ENCODE data around the gene CORO7. TPM values are rescaled to one million over a fixed set of nuclear protein-coding genes. Genes with fewer than 3 reads are reported as not detected.
"Not testable (repeated sequence)": the region's sequence is repeated elsewhere in the genome, so short reads cannot be mapped to it uniquely, and the experiment has no call there.

Gene CORO7
- total and polyA plus RNA-seq, 10 donors: 29.7 to 177 (median 117) TPM

GRCh38 chr16:4347765-4348509 is 68.5 kb downstream of the CORO7 start:
- Histone ChIP-seq H3K9me3 (no peaks in the 10 kb centered on the region), H3K4me3 (no peak overlapping the region), H3K36me3 (peaks cover 0 to 24% (median 0%) of the 10 kb centered on the region in 6 donors), H3K27ac (peak overlapping the region in 6 of 8 donors; percentile 66 to 94 (median 85)), H3K4me1 (peaks cover 13 to 81% (median 44%) of the 10 kb centered on the region in 6 donors), H3K27me3 (replicated peaks in 1 of 7) (no peaks in the 10 kb centered on the region)
- intact Hi-C loops (cut with DNase I; ENCODE audit: low total_unique reads): no loop called here
- TF ChIP-seq POLR2AphosphoS5 (IDR thresholded peaks at IDR 0.05) (peak in 1 of 3 donors; percentile 37), POLR2A (IDR thresholded peaks at IDR 0.05) (no peak)
- DNase-seq: no peak
- 88 to 94% (median 90%) methylated on average over 10 to 17 of the region's 17 CpGs for WGBS, 5 donors

- intact Hi-C loops (cut with DNase I; ENCODE audit: low total_unique reads): no loop called here
- WGBS, 5 donors: 51 to 86% (median 72%) methylated on average over 7 to 8 of the region's 8 CpGs
- TF ChIP-seq CTCF (IDR thresholded peaks at IDR 0.05 in 8 of 11, conservative IDR thresholded peaks at IDR 0.05 in 3 of 11): no peak
- H3K9me3 ChIP-seq: no peaks in the 10 kb centered on the region
- peak overlapping the region in 1 of 8 donors; percentile 27 for H3K4me3 ChIP-seq
- no peaks in the 10 kb centered on the region for H3K27me3 ChIP-seq (replicated peaks in 1 of 7)
- peaks cover 13 to 84% (median 43%) of the 10 kb centered on the region in 6 donors for H3K4me1 ChIP-seq
- no peak for DNase-seq
- H3K27ac ChIP-seq: peak overlapping the region in 7 of 8 donors; percentile 35 to 94 (median 84)
- peaks cover 0 to 34% (median 0%) of the 10 kb centered on the region in 6 donors for H3K36me3 ChIP-seq
Measured at GRCh38 chr16:4347010-4347409, 69.4 kb downstream of the CORO7 start.

DNA sequence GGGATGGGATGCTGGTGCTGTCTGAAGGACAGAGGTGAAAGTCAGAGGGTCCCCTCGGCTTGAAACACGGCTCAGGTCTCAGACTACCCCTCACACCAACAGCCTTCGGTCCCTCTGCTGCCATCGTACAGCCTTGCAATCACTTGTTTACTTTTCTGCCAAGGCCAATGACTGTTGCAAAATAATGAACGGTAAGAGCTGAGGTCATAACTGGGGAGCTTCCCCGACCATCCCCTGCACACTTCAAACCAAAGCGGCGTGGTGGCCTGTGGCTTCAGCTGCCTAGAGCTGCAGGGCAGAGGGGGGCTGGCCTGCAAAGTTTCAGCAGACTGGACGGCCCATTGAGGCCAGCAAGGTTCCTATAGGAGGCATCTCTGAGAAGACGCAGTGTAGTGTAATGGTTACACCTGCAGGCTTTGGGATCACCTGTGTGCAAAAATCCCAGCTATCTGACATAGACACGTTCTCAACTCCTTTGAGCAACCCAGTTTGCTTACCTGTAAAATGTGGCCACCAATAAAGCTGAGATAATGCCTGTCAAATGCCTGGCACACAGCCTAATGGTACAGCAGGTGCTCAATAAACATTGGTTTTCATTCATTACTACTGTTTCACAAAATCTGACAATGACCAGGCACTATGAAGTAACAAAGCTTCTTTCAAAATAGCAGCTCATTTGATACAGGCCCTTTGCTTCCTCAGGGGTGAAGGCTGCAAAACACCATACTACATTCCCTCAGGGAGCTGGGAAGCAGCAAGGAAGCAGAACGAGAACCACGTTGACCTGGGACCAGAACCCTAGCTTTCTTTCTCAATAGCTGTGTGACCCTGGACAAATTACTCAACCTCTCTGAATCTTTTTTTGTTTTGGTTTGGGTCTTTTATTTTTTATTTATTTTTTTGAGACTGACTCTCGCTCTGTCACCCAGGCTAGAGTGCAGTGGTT is 70.3 kb downstream of the CORO7 start:
- peak overlapping the region in 3 of 8 donors; percentile 4 to 53 (median 19) for H3K4me3 ChIP-seq
- intact Hi-C loops (cut with DNase I; ENCODE audit: low total_unique reads): no loop called here
- peaks cover 10 to 75% (median 37%) of the 10 kb centered on the region in 6 donors for H3K4me1 ChIP-seq
- TF ChIP-seq POLR2AphosphoS5 (IDR thresholded peaks at IDR 0.05) (peak in 2 of 3 donors; percentile 33 to 61), CTCF (IDR thresholded peaks at IDR 0.05 in 8 of 11, conservative IDR thresholded peaks at IDR 0.05 in 3 of 11) (no peak)
- DNase-seq: peak; percentile 81
- H3K27ac ChIP-seq: peak overlapping the region in 7 of 8 donors; percentile 66 to 94 (median 84)
- H3K9me3 ChIP-seq: no peaks in the 10 kb centered on the region
- 47 to 75% (median 63%) methylated on average over 14 of the region's 14 CpGs for WGBS, 5 donors
- no peaks in the 10 kb centered on the region for H3K27me3 ChIP-seq (replicated peaks in 1 of 7)
- H3K36me3 ChIP-seq: peaks cover 0 to 41% (median 2%) of the 10 kb centered on the region in 6 donors

DNA sequence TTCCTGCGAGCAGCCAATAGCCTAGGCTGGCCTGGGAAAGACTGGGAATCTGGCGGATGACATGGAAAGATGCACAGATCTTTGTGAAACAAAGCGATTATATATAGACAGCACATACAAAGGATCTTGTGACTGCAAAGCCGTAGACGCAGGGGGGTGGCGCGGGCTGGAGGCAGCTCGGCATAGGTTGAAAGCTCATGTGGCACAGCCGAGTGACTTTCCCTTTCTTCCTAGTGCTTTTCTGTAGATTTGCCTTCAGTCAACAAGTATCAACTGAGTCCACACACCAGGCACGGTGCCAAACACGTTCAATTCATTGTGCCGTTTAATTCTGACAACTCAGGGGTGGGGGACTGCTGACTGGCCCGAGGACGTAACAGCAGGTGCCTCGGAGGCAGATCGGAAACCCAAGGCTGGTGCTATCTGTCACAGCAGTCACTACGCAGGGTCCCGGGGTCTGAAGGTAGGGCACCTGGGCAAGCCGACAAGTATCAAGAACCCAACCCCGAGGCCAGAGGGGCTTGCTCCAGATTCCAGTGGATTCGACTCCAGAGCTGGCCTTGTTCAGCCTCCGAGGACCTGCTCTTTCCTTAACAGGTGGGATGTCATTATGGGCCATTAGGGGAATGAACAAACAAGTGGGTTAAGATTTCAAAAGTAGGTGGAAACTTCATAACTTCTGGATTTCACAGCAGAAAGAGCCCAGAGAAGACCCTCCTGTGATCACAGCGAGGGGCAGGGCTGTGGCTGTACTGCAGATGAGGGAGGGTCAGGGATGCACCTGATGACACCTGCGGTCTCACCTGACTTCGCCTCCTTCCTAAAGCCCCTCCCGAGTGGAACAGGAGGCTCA is 71.2 kb downstream of the CORO7 start:
- DNase-seq: no peak
- WGBS, 5 donors: 81 to 94% (median 86%) methylated on average over 23 to 26 of the region's 26 CpGs

DNA sequence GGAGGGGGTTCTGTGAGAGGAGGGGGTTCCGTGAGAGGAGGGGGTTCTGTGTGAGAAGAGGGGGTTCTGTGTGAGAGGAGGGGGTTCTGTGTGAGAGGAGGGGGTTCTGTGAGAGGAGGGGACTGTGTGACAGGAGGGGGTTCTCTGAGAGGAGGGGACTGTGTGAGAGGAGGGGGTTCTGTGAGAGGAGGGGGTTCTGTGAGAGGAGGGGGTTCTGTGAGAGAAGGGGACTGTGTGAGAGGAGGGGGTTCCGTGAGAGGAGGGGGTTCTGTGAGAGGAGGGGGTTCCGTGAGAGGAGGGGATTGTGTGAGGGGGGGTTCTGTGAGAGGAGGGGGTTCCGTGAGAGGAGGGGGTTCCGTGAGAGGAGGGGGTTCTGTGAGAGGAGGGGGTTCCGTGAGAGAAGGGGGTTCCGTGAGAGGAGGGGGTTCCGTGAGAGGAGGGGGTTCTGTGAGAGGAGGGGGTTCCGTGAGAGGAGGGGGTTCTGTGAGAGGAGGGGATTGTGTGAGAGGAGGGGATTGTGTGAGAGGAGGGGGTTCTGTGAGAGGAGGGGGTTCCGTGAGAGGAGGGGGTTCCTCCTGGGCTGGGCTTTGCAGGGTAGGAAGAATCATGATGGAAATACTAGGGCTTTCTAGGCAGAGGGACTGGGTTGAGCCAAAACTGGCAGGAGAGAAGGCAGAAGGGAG is 72.0 kb downstream of the CORO7 start:
- Histone ChIP-seq H3K4me1 (peaks cover 0 to 72% (median 36%) of the 10 kb centered on the region in 6 donors), H3K36me3 (peaks cover 0 to 58% (median 15%) of the 10 kb centered on the region in 6 donors), H3K27ac (peak overlapping the region in 6 of 8 donors; percentile 66 to 94 (median 85))
- intact Hi-C loops (cut with DNase I; ENCODE audit: low total_unique reads); H3K27me3 ChIP-seq (replicated peaks in 1 of 7); H3K9me3 ChIP-seq; H3K4me3 ChIP-seq; DNase-seq: not testable (repeated sequence)
- WGBS, 5 donors: 49 to 67% (median 62%) methylated on average over 7 to 10 of the region's 10 CpGs

More for the DNA sequence above, 71.2 kb downstream of the CORO7 start:
- intact Hi-C loops (cut with DNase I; ENCODE audit: low total_unique reads): no loop called here
- Histone ChIP-seq H3K9me3 (no peaks in the 10 kb centered on the region), H3K36me3 (peaks cover 0 to 50% (median 11%) of the 10 kb centered on the region in 6 donors), H3K27ac (peak overlapping the region in 7 of 8 donors; percentile 66 to 94 (median 84)), H3K27me3 (replicated peaks in 1 of 7) (no peaks in the 10 kb centered on the region), H3K4me1 (peaks cover 6 to 72% (median 36%) of the 10 kb centered on the region in 6 donors), H3K4me3 (peak overlapping the region in 3 of 8 donors; percentile 4 to 53 (median 19))
- no peak for TF ChIP-seq POLR2AphosphoS5 (IDR thresholded peaks at IDR 0.05)
- TF ChIP-seq CTCF (IDR thresholded peaks at IDR 0.05 in 8 of 11, conservative IDR thresholded peaks at IDR 0.05 in 3 of 11): no peak
- no peak for TF ChIP-seq POLR2A (IDR thresholded peaks at IDR 0.05)
